HepG2 (cell line): ENCODE measurements around the gene AGAP3. TPM values are rescaled to one million over a fixed set of nuclear protein-coding genes. Genes with fewer than 3 reads are reported as not detected.

Experiments used
- ARID2 ChIP-seq: sonication (generic); formaldehyde crosslinking; IDR thresholded peaks from 2 replicates; pipeline ENCODE4 v1.8.1; 2022; ENCODE audit warnings: mild to moderate bottlenecking, missing genetic modification reagents, borderline replicate concordance
- GPBP1L1 ChIP-seq: sonication (generic); formaldehyde crosslinking; IDR thresholded peaks from 2 replicates; pipeline ENCODE4 v1.5.0; 2020; ENCODE audit warnings: mild to moderate bottlenecking, missing genetic modification reagents
- KLF15 ChIP-seq: sonication (generic); formaldehyde crosslinking; IDR thresholded peaks from 2 replicates; pipeline ENCODE4 v1.8.1; 2023; ENCODE audit warnings: borderline replicate concordance, mild to moderate bottlenecking, inconsistent platforms, missing genetic modification reagents, mixed read lengths
- NRL ChIP-seq: sonication (generic); formaldehyde crosslinking; IDR thresholded peaks from 2 replicates; pipeline ENCODE4 v1.5.0; 2020; ENCODE audit warnings: missing genetic modification reagents, mild to moderate bottlenecking, moderate library complexity, borderline replicate concordance
- PCBP1 ChIP-seq: fragments of 200-400 bp; formaldehyde crosslinking; IDR thresholded peaks from 2 replicates; pipeline ENCODE4 v1.6.1; 2017; ENCODE audit warnings: mild to moderate bottlenecking, low read depth, low read length, borderline replicate concordance
- POLR2AphosphoS5 ChIP-seq: IDR thresholded peaks from 2 replicates; pipeline ENCODE4 v1.6.1; 2012; ENCODE audit warnings: low read depth, low read length
- REL ChIP-seq: sonication (generic); formaldehyde crosslinking; conservative IDR thresholded peaks from 2 replicates; pipeline ENCODE4 v1.8.0; 2022; ENCODE audit warnings: mild to moderate bottlenecking, missing genetic modification reagents, moderate library complexity
- RNF2 ChIP-seq: fragments of 450-650 bp; conservative IDR thresholded peaks from 2 replicates; pipeline ENCODE4 v1.6.1; 2016; ENCODE audit warnings: low read depth
- TAF1 ChIP-seq: sonication (generic); formaldehyde crosslinking; IDR thresholded peaks from 2 replicates; pipeline ENCODE4 v1.4.0; 2020; ENCODE audit warnings: missing genetic modification reagents
- ZFP37 ChIP-seq: sonication (generic); formaldehyde crosslinking; IDR thresholded peaks from 2 replicates; pipeline ENCODE4 v1.4.0; 2020; ENCODE audit warnings: missing genetic modification reagents, borderline replicate concordance
- ZNF205 ChIP-seq: IDR thresholded peaks from 2 replicates; pipeline ENCODE4 v1.6.1; 2018; ENCODE audit warnings: missing biosample characterization, missing genetic modification reagents
- ZNF318 ChIP-seq: sonication (generic); formaldehyde crosslinking; IDR thresholded peaks from 2 replicates; pipeline ENCODE4 v1.4.0; 2020; ENCODE audit warnings: mild to moderate bottlenecking, missing genetic modification reagents
- ZNF598 ChIP-seq: sonication (generic); formaldehyde crosslinking; IDR thresholded peaks from 2 replicates; pipeline ENCODE4 v1.5.1; 2020; ENCODE audit warnings: mild to moderate bottlenecking, missing genetic modification reagents, borderline replicate concordance
- ZNF607 ChIP-seq: sonication (generic); formaldehyde crosslinking; IDR thresholded peaks from 2 replicates; pipeline ENCODE4 v1.5.1; 2020; ENCODE audit warnings: missing genetic modification reagents, mild to moderate bottlenecking, borderline replicate concordance
- ZNF772 ChIP-seq: sonication (generic); formaldehyde crosslinking; IDR thresholded peaks from 2 replicates; pipeline ENCODE4 v1.5.0; 2020; ENCODE audit warnings: mild to moderate bottlenecking, missing genetic modification reagents
- polyA plus RNA-seq, 8 experiments: library from polyadenylated mRNA; depleted of rRNA in 3 of 8; stranded (reverse) in 7 of 8; unstranded in 1 of 8; fragments of >200 nt; fragmentation: Illumina TruSeq in 4 of 8; extraction: Trizol in 4 of 8; gene quantifications; 2 replicates each; pipeline versions ENCODE4 v1.2.1 to v1.2.3, GENCODE V29; 2011 to 2016; ENCODE audit warnings: low read depth in 4 of 8, missing spikeins in 1 of 8, mixed read lengths in 1 of 8; ENCODE audit not compliant: insufficient read depth in 1 of 8
- total RNA-seq, 5 experiments: library from RNA; depleted of rRNA; stranded (reverse); fragments of >200 nt; fragmentation: Illumina TruSeq; extraction: Trizol; gene quantifications; 2 replicates each; pipeline ENCODE4 v1.2.3, GENCODE V29; 2016; ENCODE audit warnings: low read depth in 1 of 5
- TF ChIP-seq, protein P1 (sequence below): sonication (generic); formaldehyde crosslinking; IDR thresholded peaks from 2 replicates; pipeline ENCODE4 v1.8.0; 2022; ENCODE audit warnings: mild to moderate bottlenecking, missing genetic modification reagents, moderate library complexity

The AGAP3 gene
- total and polyA plus RNA-seq, 2 of the 13 experiments (the other 11 are each of a cell fraction or from before 2014, with no cell fraction given), result 31.3 to 61.4 TPM

- no peak for TF ChIP-seq NRL
- peak; percentile 79; the same call in 1 of the 2 replicates for TF ChIP-seq ARID2
- 0 out of 2 replicates have a peak, but pooled peaks have one; percentile 18 for TF ChIP-seq KLF15 (CRISPR knock-in tag)
- 0 out of 2 replicates have a peak, but pooled peaks have one; percentile 30 for TF ChIP-seq REL (CRISPR knock-in tag)
- no peak for TF ChIP-seq ZNF772 (CRISPR knock-in tag)
- TF ChIP-seq ZNF205 (CRISPR knock-in tag), result no peak
- peak; percentile 75 for TF ChIP-seq TAF1
- no peak for TF ChIP-seq GPBP1L1 (CRISPR knock-in tag)
- no peak for TF ChIP-seq PCBP1
- TF ChIP-seq, protein P1, sequence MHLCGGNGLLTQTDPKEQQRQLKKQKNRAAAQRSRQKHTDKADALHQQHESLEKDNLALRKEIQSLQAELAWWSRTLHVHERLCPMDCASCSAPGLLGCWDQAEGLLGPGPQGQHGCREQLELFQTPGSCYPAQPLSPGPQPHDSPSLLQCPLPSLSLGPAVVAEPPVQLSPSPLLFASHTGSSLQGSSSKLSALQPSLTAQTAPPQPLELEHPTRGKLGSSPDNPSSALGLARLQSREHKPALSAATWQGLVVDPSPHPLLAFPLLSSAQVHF (CRISPR knock-in tag), result no peak
- TF ChIP-seq RNF2, result no peak
- TF ChIP-seq ZNF598 (CRISPR knock-in tag), result 0 out of 2 replicates have a peak, but pooled peaks have one; percentile 56
- TF ChIP-seq ZNF607 (CRISPR knock-in tag), result 0 out of 2 replicates have a peak, but pooled peaks have one; percentile 60
- TF ChIP-seq ZNF318 (CRISPR knock-in tag), result 0 out of 2 replicates have a peak, but pooled peaks have one; percentile 23
- TF ChIP-seq ZFP37 (CRISPR knock-in tag), result 0 out of 2 replicates have a peak, but pooled peaks have one; percentile 15
- TF ChIP-seq POLR2AphosphoS5, result peak; percentile 82
Observed at GRCh38 chr7:151085691-151086620, at the start of gene AGAP3 (continued).
